DOHH2 (cell line): Measurements from ENCODE around the gene PDE4B.
"Not testable (repeated sequence)": the region's sequence is repeated elsewhere in the genome, so short reads cannot be mapped to it uniquely, and the experiment has no call there.

Experiments used
- H3F3A ChIP-seq: fragments of 200-600 bp; sonication (generic), shearing (Covaris generic); 2 replicates; pipeline ENCODE4 v1.6.0; 2016; ENCODE audit warnings: antibody characterized with exemption, mild to moderate bottlenecking; ENCODE audit not compliant: control insufficient read depth, insufficient read depth
- H3K27ac ChIP-seq: fragments of 200-600 bp; sonication (generic); 2 replicates; pipeline ENCODE4 v1.5.1; 2014; ENCODE audit warnings: low read depth, mild to moderate bottlenecking, low read length, moderate library complexity
- H3K27me3 ChIP-seq: fragments of 200-600 bp; sonication (generic); 2 replicates; pipeline ENCODE4 v1.6.1; 2014; ENCODE audit warnings: mild to moderate bottlenecking, low read length, mixed read lengths; ENCODE audit not compliant: control insufficient read depth
- H3K36me3 ChIP-seq: fragments of 200-600 bp; sonication (generic); 2 replicates; pipeline ENCODE4 v1.6.1; 2014; ENCODE audit warnings: mild to moderate bottlenecking, low read length, moderate library complexity, mixed read lengths; ENCODE audit not compliant: control insufficient read depth
- H3K4me1 ChIP-seq: fragments of 200-600 bp; sonication (generic); 2 replicates; pipeline ENCODE4 v1.6.1; 2014; ENCODE audit warnings: mild to moderate bottlenecking, low read length, mixed read lengths; ENCODE audit not compliant: control insufficient read depth
- H3K4me2 ChIP-seq: fragments of 200-600 bp; sonication (generic); 2 replicates; pipeline ENCODE4 v1.6.0; 2014; ENCODE audit warnings: mild to moderate bottlenecking, low read length, moderate library complexity
- H3K4me3 ChIP-seq: fragments of 200-600 bp; sonication (generic); 2 replicates; pipeline ENCODE4 v1.5.1; 2014; ENCODE audit warnings: mild to moderate bottlenecking, low read length, mixed read lengths
- H3K79me2 ChIP-seq: fragments of 200-600 bp; sonication (generic); 2 replicates; pipeline ENCODE4 v1.6.1; 2014; ENCODE audit warnings: mild to moderate bottlenecking, low read length, mixed read lengths; ENCODE audit not compliant: control insufficient read depth
- H3K9me2 ChIP-seq: fragments of 200-600 bp; sonication (generic); replicated peaks from 2 replicates; pipeline ENCODE4 v1.6.1; 2014; ENCODE audit warnings: mild to moderate bottlenecking, low read length, mixed read lengths; ENCODE audit not compliant: control insufficient read depth
- H3K9me3 ChIP-seq: fragments of 200-600 bp; sonication (generic); 2 replicates; pipeline ENCODE4 v1.6.1; 2014; ENCODE audit warnings: antibody characterized with exemption, low read length, mixed read lengths; ENCODE audit not compliant: control insufficient read depth, insufficient read depth
- H4K20me1 ChIP-seq: fragments of 200-600 bp; sonication (generic); 2 replicates; pipeline ENCODE4 v1.6.0; 2014; ENCODE audit warnings: low read depth, mild to moderate bottlenecking, antibody characterized with exemption, low read length, moderate library complexity; ENCODE audit not compliant: control insufficient read depth, insufficient read depth
- EZH2phosphoT487 ChIP-seq: fragments of 200-600 bp; sonication (generic); IDR thresholded peaks from 2 replicates; pipeline ENCODE4 v1.6.1; 2017; ENCODE audit warnings: borderline replicate concordance, mild to moderate bottlenecking, antibody characterized with exemption, low read length, moderate library complexity, mixed read lengths
- TF ChIP-seq, protein P1 (sequence below): fragments of 200-600 bp; sonication (generic); IDR thresholded peaks from one replicate; pipeline ENCODE4 v1.5.1; 2014; ENCODE audit warnings: antibody characterized with exemption, mild to moderate bottlenecking, low read depth, low read length; ENCODE audit not compliant: poor library complexity, severe bottlenecking

The PDE4B gene

GRCh38 chr1:66124670-66125069 lies 332.0 kb downstream of the PDE4B start:
- Histone ChIP-seq H3K4me3 (no peak overlapping the region), H3K27ac (no peak overlapping the region), H3K4me1 (peaks cover 15% of the 10 kb centered on the region), H3K36me3 (no peaks in the 10 kb centered on the region), H3K4me2 (no peak overlapping the region), H3F3A (no peaks in the 10 kb centered on the region), H3K9me2 (no peaks in the 10 kb centered on the region), H3K27me3 (no peaks in the 10 kb centered on the region), H3K9me3 (no peaks in the 10 kb centered on the region), H3K79me2 (no peaks in the 10 kb centered on the region), H4K20me1 (no peaks in the 10 kb centered on the region)
- TF ChIP-seq EZH2phosphoT487: no peak
- TF ChIP-seq, protein P1, sequence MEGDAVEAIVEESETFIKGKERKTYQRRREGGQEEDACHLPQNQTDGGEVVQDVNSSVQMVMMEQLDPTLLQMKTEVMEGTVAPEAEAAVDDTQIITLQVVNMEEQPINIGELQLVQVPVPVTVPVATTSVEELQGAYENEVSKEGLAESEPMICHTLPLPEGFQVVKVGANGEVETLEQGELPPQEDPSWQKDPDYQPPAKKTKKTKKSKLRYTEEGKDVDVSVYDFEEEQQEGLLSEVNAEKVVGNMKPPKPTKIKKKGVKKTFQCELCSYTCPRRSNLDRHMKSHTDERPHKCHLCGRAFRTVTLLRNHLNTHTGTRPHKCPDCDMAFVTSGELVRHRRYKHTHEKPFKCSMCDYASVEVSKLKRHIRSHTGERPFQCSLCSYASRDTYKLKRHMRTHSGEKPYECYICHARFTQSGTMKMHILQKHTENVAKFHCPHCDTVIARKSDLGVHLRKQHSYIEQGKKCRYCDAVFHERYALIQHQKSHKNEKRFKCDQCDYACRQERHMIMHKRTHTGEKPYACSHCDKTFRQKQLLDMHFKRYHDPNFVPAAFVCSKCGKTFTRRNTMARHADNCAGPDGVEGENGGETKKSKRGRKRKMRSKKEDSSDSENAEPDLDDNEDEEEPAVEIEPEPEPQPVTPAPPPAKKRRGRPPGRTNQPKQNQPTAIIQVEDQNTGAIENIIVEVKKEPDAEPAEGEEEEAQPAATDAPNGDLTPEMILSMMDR: no peak

DNA sequence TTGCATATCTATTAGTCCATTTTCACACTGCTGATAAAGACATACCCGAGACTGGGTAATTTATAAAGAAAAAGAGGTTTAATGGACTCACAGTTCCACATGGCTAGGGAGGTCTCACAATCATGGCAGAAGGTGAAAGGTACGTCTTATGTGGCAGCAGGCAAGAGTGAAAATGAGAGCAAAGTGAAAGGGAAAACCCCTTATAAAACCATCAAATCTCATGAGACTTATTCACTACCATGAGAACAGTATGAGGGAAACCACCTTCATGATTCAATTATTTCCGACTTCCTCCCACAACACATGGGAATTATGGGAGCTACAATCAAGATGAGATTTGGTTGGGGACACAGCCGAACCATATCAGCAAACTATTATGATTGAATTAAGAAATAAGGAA lies 335.9 kb downstream of the PDE4B start:
- H3K4me1 ChIP-seq, H3K4me3 ChIP-seq, H3K27me3 ChIP-seq, H3K27ac ChIP-seq, H3F3A ChIP-seq, H3K9me2 ChIP-seq, H3K4me2 ChIP-seq, H4K20me1 ChIP-seq, H3K79me2 ChIP-seq, H3K36me3 ChIP-seq, H3K9me3 ChIP-seq: not testable (repeated sequence)

DNA sequence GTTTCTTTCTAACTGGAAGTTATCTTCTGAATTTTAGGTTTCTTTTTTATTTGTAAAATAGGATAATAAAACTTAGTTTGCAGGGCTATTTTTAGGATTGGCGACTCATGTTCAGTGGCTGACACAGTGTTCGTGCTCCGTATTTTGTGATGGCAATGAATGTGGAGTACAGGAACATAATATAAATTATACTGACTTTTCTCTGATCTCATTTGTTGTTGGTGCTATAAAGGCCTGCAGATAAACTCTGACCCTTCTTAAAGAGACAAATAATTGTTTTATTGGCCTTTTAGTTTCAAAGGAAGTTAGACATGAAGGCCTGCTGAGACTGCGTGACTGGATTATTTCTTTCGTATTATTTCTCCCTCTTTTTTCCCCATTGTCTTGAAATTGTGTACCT lies 339.6 kb downstream of the PDE4B start:
- Histone ChIP-seq H3K27me3 (no peaks in the 10 kb centered on the region), H3K36me3 (no peaks in the 10 kb centered on the region), H3K4me1 (peaks cover 8% of the 10 kb centered on the region), H4K20me1 (no peaks in the 10 kb centered on the region), H3F3A (no peaks in the 10 kb centered on the region), H3K4me3 (no peak overlapping the region), H3K4me2 (no peak overlapping the region), H3K27ac (no peak overlapping the region), H3K79me2 (no peaks in the 10 kb centered on the region), H3K9me2 (no peaks in the 10 kb centered on the region), H3K9me3 (no peaks in the 10 kb centered on the region)
- TF ChIP-seq, protein P1: no peak
- TF ChIP-seq EZH2phosphoT487: no peak

GRCh38 chr1:66134004-66134403 lies 341.3 kb downstream of the PDE4B start:
- Histone ChIP-seq H3K27me3 (no peaks in the 10 kb centered on the region), H4K20me1 (no peaks in the 10 kb centered on the region), H3K4me2 (no peak overlapping the region), H3K4me1 (peaks cover 12% of the 10 kb centered on the region), H3K4me3 (no peak overlapping the region), H3F3A (no peaks in the 10 kb centered on the region), H3K36me3 (no peaks in the 10 kb centered on the region), H3K27ac (no peak overlapping the region), H3K79me2 (no peaks in the 10 kb centered on the region), H3K9me2 (no peaks in the 10 kb centered on the region), H3K9me3 (no peaks in the 10 kb centered on the region)
- TF ChIP-seq, protein P1: no peak
- no peak for TF ChIP-seq EZH2phosphoT487
